Measurements from ENCODE around the gene THAP12.

GRCh38 chr11:76391811-76392475, 11.0 kb upstream of the THAP12 start:
- TF ChIP-seq CTCF (conservative IDR thresholded peaks at IDR 0.05; ENCODE audit: low read length) (no peak), EZH2phosphoT487 (IDR thresholded peaks at IDR 0.05; ENCODE audit: borderline replicate concordance) (no peak)
